ENCODE measurements around the gene RNGTT.

- no peak for TF ChIP-seq CTCF (IDR thresholded peaks at IDR 0.05)
- TF ChIP-seq POLR2A (IDR thresholded peaks at IDR 0.05), result no peak
Observed at GRCh38 chr6:88653936-88654335, 309.5 kb downstream of the RNGTT start.
